Psoas muscle (tissue), 8 donors: Measurements from ENCODE around the gene BAZ2B. TPM values are rescaled to one million over a fixed set of nuclear protein-coding genes. Genes with fewer than 3 reads are reported as not detected.

ENCODE experiments used
- ATAC-seq, 4 donors: fragments of 200-7000 bp; cut with Tn5 transposase; one replicate each; pipeline ENCODE4 v1.9.1; 2020; ENCODE audit warnings: moderate library complexity in 3 of 4, mild to moderate bottlenecking in 2 of 4
- DNase-seq, 2 donors: peaks; one replicate each; pipeline ENCODE4 v3.0.0-alpha.2; 2020
- H3K27ac ChIP-seq: fragments of 200-600 bp; one replicate; pipeline ENCODE4 v1.8.0; 2022
- H3K27me3 ChIP-seq, 3 donors: fragments of 200-600 bp in 1 of 3; one replicate each; pipeline versions ENCODE4 v1.6.1 to v1.8.0; 2013 to 2022; ENCODE audit warnings: low read length in 2 of 3, mild to moderate bottlenecking in 2 of 3, moderate library complexity in 1 of 3; ENCODE audit not compliant: insufficient read depth in 3 of 3
- H3K36me3 ChIP-seq, 2 donors: fragments of 200-600 bp in 1 of 2; one replicate each; pipeline versions ENCODE4 v1.6.1 to v1.8.0; 2013 to 2022; ENCODE audit warnings: low read depth in 1 of 2, mild to moderate bottlenecking in 1 of 2, moderate library complexity in 1 of 2; ENCODE audit not compliant: insufficient read depth in 1 of 2
- H3K4me1 ChIP-seq: fragments of 200-600 bp; one replicate; pipeline ENCODE4 v1.8.0; 2022
- H3K4me3 ChIP-seq: fragments of 200-600 bp; one replicate; pipeline ENCODE4 v1.8.0; 2022; ENCODE audit warnings: mild to moderate bottlenecking
- H3K9me3 ChIP-seq: fragments of 200-600 bp; one replicate; pipeline ENCODE4 v1.8.0; 2022
- CTCF ChIP-seq: fragments of 200-600 bp; IDR thresholded peaks from one replicate; pipeline ENCODE4 v1.8.0; 2022; ENCODE audit warnings: antibody characterized with exemption
- WGBS, 3 donors: extraction: QIAGEN DNeasy Blood & Tissue Kit; methylation state at CpG; one replicate each; pipeline versions ENCODE4 v1.1.6 to v1.1.7; 2013; 5-methylcytosine and 5-hydroxymethylcytosine counted together
- intact Hi-C, 2 donors: fragments of 100-400 bp; cut with DNase I; formaldehyde crosslinking; loops; one replicate each; pipeline versions ENCODE4 v1.11.0 to v1.14.2; 2022
- polyA plus RNA-seq, 3 donors: library from polyadenylated mRNA; stranded (reverse); fragments of 200-250 nt; gene quantifications; one replicate each; pipeline ENCODE4 v1.2.3, GENCODE V29; 2013
- total RNA-seq, 4 donors: library from RNA; stranded (reverse); fragmentation: NEBNext Ultra II Directional in 2 of 4; extraction: Animal tissue kit (Norgen Biotek cat#: 25700) in 2 of 4; gene quantifications; one replicate each; pipeline versions ENCODE4 v1.2.1 to v1.2.4, GENCODE V29; 2021 to 2023
- donor health status: healthy with polysubstance abuse.
- donor health status: DM: no; HTN: no; CAD: no; lungs with moderate emphysema.
- donor health status: Bipolar disorder and iron deficiency.
- donor health status: healthy.
- donor health status: DM: yes; HTN: yes; CAD: no.
- donor health status: DM: no; HTN: no; CAD: no.
- donor health status: DM: no; HTN: no; CAD: no.
- donor health status: DM: yes; HTN: yes; CAD: no.

The BAZ2B gene
- total and polyA plus RNA-seq, 7 donors: 7.5 to 27.0 (median 22.7) TPM

- DNase-seq: no peak
- H3K4me1 ChIP-seq: peaks cover 9% of the 10 kb centered on the region
- intact Hi-C loops: no loop called here
- no peak for TF ChIP-seq CTCF
- no peak overlapping the region for H3K4me3 ChIP-seq
- H3K36me3 ChIP-seq: no peaks in the 10 kb centered on the region
- H3K27ac ChIP-seq: no peak overlapping the region
- ATAC-seq: no peak
- no peaks in the 10 kb centered on the region for H3K27me3 ChIP-seq
- peaks cover 11% of the 10 kb centered on the region for H3K9me3 ChIP-seq
Observed at GRCh38 chr2:159639712-159640111, 23.4 kb upstream of the BAZ2B start.

- peaks cover 11% of the 10 kb centered on the region for H3K9me3 ChIP-seq
- no peaks in the 10 kb centered on the region for H3K36me3 ChIP-seq
- H3K27ac ChIP-seq: no peak overlapping the region
- H3K27me3 ChIP-seq: no peaks in the 10 kb centered on the region
- DNase-seq: no peak
- 96 to 100% (median 98%) methylated on average over 1 of the region's 1 CpG for WGBS, 3 donors
- no peak for TF ChIP-seq CTCF
- no peak overlapping the region for H3K4me3 ChIP-seq
- peaks cover 9% of the 10 kb centered on the region for H3K4me1 ChIP-seq
- intact Hi-C loops: no loop called here
- ATAC-seq: no peak
Observed at GRCh38 chr2:159639071-159639470, 22.7 kb upstream of the BAZ2B start.

- H3K36me3 ChIP-seq: no peaks in the 10 kb centered on the region
- WGBS, 3 donors: 82 to 87% (median 84%) methylated on average over 4 of the region's 4 CpGs
- peaks cover 9% of the 10 kb centered on the region for H3K4me1 ChIP-seq
- no peak overlapping the region for H3K4me3 ChIP-seq
- no peak for TF ChIP-seq CTCF
- DNase-seq (no peak), ATAC-seq (no peak)
- intact Hi-C loops: no loop called here
- peaks cover 11% of the 10 kb centered on the region for H3K9me3 ChIP-seq
- no peaks in the 10 kb centered on the region for H3K27me3 ChIP-seq
- H3K27ac ChIP-seq: no peak overlapping the region
Observed at GRCh38 chr2:159637988-159638501, 21.7 kb upstream of the BAZ2B start.

GRCh38 chr2:159637240-159637639 lies 20.9 kb upstream of the BAZ2B start:
- Histone ChIP-seq H3K9me3 (peaks cover 11% of the 10 kb centered on the region), H3K4me1 (peaks cover 9% of the 10 kb centered on the region), H3K36me3 (no peaks in the 10 kb centered on the region), H3K4me3 (no peak overlapping the region), H3K27me3 (no peaks in the 10 kb centered on the region), H3K27ac (no peak overlapping the region)
- TF ChIP-seq CTCF: no peak
- WGBS, 3 donors: 98 to 99% (median 98%) methylated on average over 3 of the region's 3 CpGs
- DNase-seq: no peak
- intact Hi-C loops: no loop called here
- no peak for ATAC-seq
